Mesothelial cell of epicardium (in vitro differentiated cells): ENCODE data around the gene C5orf34. TPM values are rescaled to one million over a fixed set of nuclear protein-coding genes. Genes with fewer than 3 reads are reported as not detected.
A peak's percentile ranks its signal among the peaks of the same experiment; 100 is the strongest.

ENCODE experiments used
- DNase-seq, 2 experiments: peaks; one replicate each; pipeline ENCODE4 v3.0.0; 2021; ENCODE audit warnings: low spot score in 2 of 2; ENCODE audit not compliant: unreplicated experiment in 2 of 2
- H3K27ac Mint-ChIP-seq: 2 replicates; pipeline ENCODE4 v1.8.0; 2021; ENCODE audit warnings: mixed read lengths
- H3K27me3 Mint-ChIP-seq: 2 replicates; pipeline ENCODE4 v1.8.0; 2021; ENCODE audit warnings: low read depth, mixed read lengths
- H3K36me3 Mint-ChIP-seq: 2 replicates; pipeline ENCODE4 v1.8.0; 2021; ENCODE audit warnings: mixed read lengths
- H3K4me1 Mint-ChIP-seq: 2 replicates; pipeline ENCODE4 v1.8.0; 2021; ENCODE audit warnings: mixed read lengths
- H3K4me3 Mint-ChIP-seq: 2 replicates; pipeline ENCODE4 v1.8.0; 2021; ENCODE audit warnings: mild to moderate bottlenecking, moderate library complexity, mixed read lengths
- H3K9me3 Mint-ChIP-seq: 2 replicates; pipeline ENCODE4 v1.8.0; 2021; ENCODE audit warnings: mixed read lengths
- total RNA-seq: library from RNA; stranded (reverse); gene quantifications from 3 replicates; pipeline ENCODE4 v1.2.1, GENCODE V29; 2021
- TF ChIP-seq, protein P1 (sequence below): fragments of 200-600 bp; sonication (generic); IDR thresholded peaks from one replicate; pipeline ENCODE4 v1.5.0; 2021; ENCODE audit warnings: antibody characterized with exemption; ENCODE audit not compliant: unreplicated experiment

Gene C5orf34
- total RNA-seq, 1 donor from 2014 or later, result 5.5 TPM

DNA sequence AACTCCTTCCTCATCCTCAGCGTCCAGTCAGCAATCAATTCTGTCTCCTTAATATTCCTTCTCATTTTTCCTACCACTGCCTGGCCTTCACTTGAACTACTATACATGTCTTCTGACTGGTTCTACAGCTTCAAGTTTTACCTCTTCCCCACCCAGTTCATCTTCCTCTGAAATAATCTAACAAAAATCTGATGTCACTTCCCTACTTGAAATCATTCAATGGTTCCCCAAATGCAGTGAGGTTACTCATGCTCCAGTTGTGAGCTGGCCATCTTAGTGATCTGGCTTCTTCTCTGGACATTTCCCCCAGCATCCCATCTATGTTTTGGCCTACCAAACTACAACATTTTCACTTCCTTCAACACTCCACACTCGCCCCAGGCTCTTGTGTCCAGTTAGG, 16.4 kb downstream of the C5orf34 start:
- H3K27ac Mint-ChIP-seq, result no peak overlapping the region
- TF ChIP-seq, protein P1, sequence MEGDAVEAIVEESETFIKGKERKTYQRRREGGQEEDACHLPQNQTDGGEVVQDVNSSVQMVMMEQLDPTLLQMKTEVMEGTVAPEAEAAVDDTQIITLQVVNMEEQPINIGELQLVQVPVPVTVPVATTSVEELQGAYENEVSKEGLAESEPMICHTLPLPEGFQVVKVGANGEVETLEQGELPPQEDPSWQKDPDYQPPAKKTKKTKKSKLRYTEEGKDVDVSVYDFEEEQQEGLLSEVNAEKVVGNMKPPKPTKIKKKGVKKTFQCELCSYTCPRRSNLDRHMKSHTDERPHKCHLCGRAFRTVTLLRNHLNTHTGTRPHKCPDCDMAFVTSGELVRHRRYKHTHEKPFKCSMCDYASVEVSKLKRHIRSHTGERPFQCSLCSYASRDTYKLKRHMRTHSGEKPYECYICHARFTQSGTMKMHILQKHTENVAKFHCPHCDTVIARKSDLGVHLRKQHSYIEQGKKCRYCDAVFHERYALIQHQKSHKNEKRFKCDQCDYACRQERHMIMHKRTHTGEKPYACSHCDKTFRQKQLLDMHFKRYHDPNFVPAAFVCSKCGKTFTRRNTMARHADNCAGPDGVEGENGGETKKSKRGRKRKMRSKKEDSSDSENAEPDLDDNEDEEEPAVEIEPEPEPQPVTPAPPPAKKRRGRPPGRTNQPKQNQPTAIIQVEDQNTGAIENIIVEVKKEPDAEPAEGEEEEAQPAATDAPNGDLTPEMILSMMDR, result no peak
- no peak for DNase-seq
- no peaks in the 10 kb centered on the region for H3K27me3 Mint-ChIP-seq
- no peak overlapping the region for H3K4me3 Mint-ChIP-seq
- H3K36me3 Mint-ChIP-seq, result no peaks in the 10 kb centered on the region
- H3K4me1 Mint-ChIP-seq, result no peaks in the 10 kb centered on the region
- H3K9me3 Mint-ChIP-seq, result no peaks in the 10 kb centered on the region

DNA sequence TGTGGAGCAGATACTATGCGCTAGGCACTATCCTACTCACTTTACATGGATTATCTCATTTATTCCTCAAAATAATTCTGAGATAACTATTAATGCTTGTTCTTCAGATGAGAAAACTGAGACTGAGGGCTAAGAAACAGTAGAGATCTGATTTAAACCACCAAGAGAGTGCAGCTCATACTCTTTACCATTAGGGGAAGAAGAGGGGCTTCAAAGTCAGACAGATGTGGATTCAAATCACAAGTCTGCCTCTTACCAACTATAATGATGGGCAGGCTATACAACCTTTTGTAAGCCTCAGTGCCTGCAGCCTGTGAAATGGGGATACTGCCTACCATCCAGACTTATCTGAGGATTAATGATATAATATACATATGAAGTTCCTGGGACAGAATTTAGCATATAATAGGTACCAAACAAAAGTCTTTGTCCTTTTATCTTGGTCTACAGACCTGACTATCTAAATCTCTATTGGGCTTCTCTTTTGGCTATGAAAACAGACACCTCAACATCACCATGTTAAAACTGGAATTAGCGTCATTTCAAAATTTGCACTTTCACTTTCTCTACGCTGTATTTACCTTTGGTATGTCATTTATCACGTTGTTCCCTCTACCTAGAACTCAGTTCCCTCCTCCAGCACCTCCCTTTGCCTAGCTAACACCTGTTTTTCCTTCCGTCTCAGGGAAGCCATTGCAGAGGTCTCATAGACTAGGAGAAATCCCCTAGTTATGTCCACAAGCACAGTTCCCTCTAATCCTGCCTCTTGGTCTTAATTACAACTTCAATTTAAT, 17.4 kb downstream of the C5orf34 start:
- no peaks in the 10 kb centered on the region for H3K4me1 Mint-ChIP-seq
- TF ChIP-seq, protein P1, result no peak
- H3K36me3 Mint-ChIP-seq, result no peaks in the 10 kb centered on the region
- no peaks in the 10 kb centered on the region for H3K27me3 Mint-ChIP-seq
- no peak for DNase-seq
- no peak overlapping the region for H3K27ac Mint-ChIP-seq
- no peaks in the 10 kb centered on the region for H3K9me3 Mint-ChIP-seq
- no peak overlapping the region for H3K4me3 Mint-ChIP-seq

GRCh38 chr5:43491326-43491725, 23.6 kb downstream of the C5orf34 start:
- no peaks in the 10 kb centered on the region for H3K9me3 Mint-ChIP-seq
- H3K4me3 Mint-ChIP-seq, result no peak overlapping the region
- H3K4me1 Mint-ChIP-seq, result no peaks in the 10 kb centered on the region
- no peak for DNase-seq
- TF ChIP-seq, protein P1, result no peak
- no peaks in the 10 kb centered on the region for H3K36me3 Mint-ChIP-seq
- H3K27me3 Mint-ChIP-seq, result no peaks in the 10 kb centered on the region
- H3K27ac Mint-ChIP-seq, result no peak overlapping the region

DNA sequence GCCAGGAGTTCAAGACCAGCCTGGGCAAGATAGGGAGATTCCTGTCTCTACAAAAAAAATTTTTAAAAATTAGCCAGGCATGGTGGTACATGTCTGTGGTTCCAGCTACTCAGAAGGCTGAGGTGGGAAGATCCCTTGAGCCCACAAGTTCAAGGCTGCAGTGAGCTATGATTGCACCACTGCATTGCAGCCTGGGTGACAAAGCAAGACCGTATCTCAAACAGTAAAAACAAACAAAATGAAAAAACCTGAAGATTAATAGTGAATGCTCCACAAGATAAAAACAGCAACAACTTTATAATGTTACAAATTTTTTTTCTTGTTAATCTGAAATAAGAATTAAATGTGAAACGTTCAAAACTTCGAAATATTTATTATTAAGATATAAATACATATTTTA, 28.6 kb downstream of the C5orf34 start:
- no peak for DNase-seq
- no peaks in the 10 kb centered on the region for H3K27me3 Mint-ChIP-seq
- no peak overlapping the region for H3K4me3 Mint-ChIP-seq
- no peak overlapping the region for H3K27ac Mint-ChIP-seq
- peaks cover 17% of the 10 kb centered on the region for H3K4me1 Mint-ChIP-seq
- H3K9me3 Mint-ChIP-seq, result no peaks in the 10 kb centered on the region
- no peaks in the 10 kb centered on the region for H3K36me3 Mint-ChIP-seq
- TF ChIP-seq, protein P1, result no peak

- Mint-ChIP-seq H3K27me3 (no peaks in the 10 kb centered on the region), H3K27ac (peak overlapping the region; percentile 35), H3K4me1 (peaks cover 17% of the 10 kb centered on the region), H3K9me3 (no peaks in the 10 kb centered on the region), H3K4me3 (peak overlapping the region; percentile 4), H3K36me3 (no peaks in the 10 kb centered on the region)
- TF ChIP-seq, protein P1, result no peak
- DNase-seq, result no peak
Measured at GRCh38 chr5:43485406-43485805, 29.5 kb downstream of the C5orf34 start.
